Suprapubic skin (tissue), 4 donors: Measurements from ENCODE around the gene SGK2. TPM values are rescaled to one million over a fixed set of nuclear protein-coding genes. Genes with fewer than 3 reads are reported as not detected.
"Not testable (repeated sequence)": the region's sequence is repeated elsewhere in the genome, so short reads cannot be mapped to it uniquely, and the experiment has no call there.

ENCODE experiments used
- DNase-seq, 2 donors: peaks; one replicate each; pipeline ENCODE4 v3.0.0-alpha.2; 2019; ENCODE audit warnings: low spot score in 2 of 2
- H3K27ac ChIP-seq: fragments of 200-600 bp; sonication (generic); one replicate; pipeline ENCODE4 v1.5.1; 2019
- H3K27me3 ChIP-seq: fragments of 200-600 bp; sonication (generic); one replicate; pipeline ENCODE4 v1.5.1; 2019
- H3K36me3 ChIP-seq: fragments of 200-600 bp; sonication (generic); one replicate; pipeline ENCODE4 v1.5.1; 2019
- H3K4me1 ChIP-seq: fragments of 200-600 bp; sonication (generic); one replicate; pipeline ENCODE4 v1.5.1; 2019
- H3K4me3 ChIP-seq: fragments of 200-600 bp; sonication (generic); one replicate; pipeline ENCODE4 v1.5.1; 2019; ENCODE audit warnings: mild to moderate bottlenecking
- H3K9me3 ChIP-seq: fragments of 200-600 bp; sonication (generic); one replicate; pipeline ENCODE4 v1.5.1; 2019
- EP300 ChIP-seq: sonication (generic); formaldehyde crosslinking; IDR thresholded peaks from one replicate; pipeline ENCODE4 v1.6.1; 2017; ENCODE audit warnings: antibody characterized with exemption
- POLR2A ChIP-seq, 2 donors: fragments of 450-650 bp; IDR thresholded peaks; one replicate each; pipeline ENCODE4 v1.6.1; 2017; ENCODE audit warnings: antibody characterized with exemption in 2 of 2, mild to moderate bottlenecking in 2 of 2, moderate library complexity in 2 of 2
- POLR2AphosphoS5 ChIP-seq, 3 donors: sonication (generic); formaldehyde crosslinking; IDR thresholded peaks; one replicate each; pipeline ENCODE4 v1.6.1; 2017; ENCODE audit warnings: antibody characterized with exemption in 3 of 3
- WGBS: methylation state at CpG from one replicate; pipeline ENCODE4 v1.1.5; 2018; 5-methylcytosine and 5-hydroxymethylcytosine counted together
- total RNA-seq, 4 donors: library from RNA; depleted of rRNA; stranded (reverse); fragments of >200 nt; gene quantifications; one replicate each; pipeline ENCODE4 v1.1.0, GENCODE V29; 2016
- TF ChIP-seq, protein P1 (sequence below), 2 donors: fragments of 200-600 bp in 1 of 2; fragments of 450-650 bp in 1 of 2; sonication (generic) in 1 of 2; IDR thresholded peaks; one replicate each; pipeline ENCODE4 v1.5.1; 2016 to 2019; ENCODE audit warnings: antibody characterized with exemption in 2 of 2, mild to moderate bottlenecking in 1 of 2, moderate library complexity in 1 of 2

The SGK2 gene
- total RNA-seq, 4 donors from 2014 or later = 6.9 to 18.2 (median 13.0) TPM

DNA sequence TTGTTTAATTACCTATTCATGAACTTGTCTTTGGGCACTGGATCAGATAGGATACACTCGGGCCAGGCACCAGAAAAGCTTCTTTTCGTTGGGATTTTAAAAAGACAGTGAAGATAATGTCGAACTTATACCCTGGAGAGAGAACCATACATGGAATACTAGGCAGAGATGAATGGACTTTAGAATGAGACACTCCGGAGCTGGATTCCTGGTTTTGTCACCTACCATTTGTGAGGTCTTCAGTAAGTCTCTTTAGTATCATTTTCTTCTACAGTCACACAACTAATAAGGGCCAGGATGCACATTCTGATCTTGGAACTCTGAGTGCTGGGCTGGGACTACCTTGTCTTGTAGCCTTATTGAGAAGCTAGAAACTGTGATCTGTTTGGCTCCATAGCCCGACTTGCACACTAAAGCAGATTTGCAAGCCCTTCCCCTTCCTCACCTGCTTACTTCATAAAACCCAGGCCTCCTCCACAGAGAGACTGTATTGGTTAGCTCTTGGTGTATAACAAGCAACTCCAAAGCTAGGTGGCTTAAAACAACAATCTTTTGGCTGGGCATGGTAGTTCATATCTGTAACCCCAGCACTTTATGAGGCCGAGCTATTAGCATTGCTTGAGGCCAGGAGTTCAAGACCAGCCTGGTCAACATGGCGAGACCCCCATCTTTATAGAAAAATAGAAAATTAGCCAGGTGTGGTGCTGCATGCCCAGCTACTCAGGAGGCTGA lies 24.5 kb downstream of the SGK2 start:
- Histone ChIP-seq H3K9me3 (no peaks in the 10 kb centered on the region), H3K27ac (no peak overlapping the region), H3K27me3 (no peaks in the 10 kb centered on the region), H3K36me3 (no peaks in the 10 kb centered on the region), H3K4me1 (no peaks in the 10 kb centered on the region), H3K4me3 (no peak overlapping the region)
- 82% methylated on average over 7 of the region's 7 CpGs for WGBS
- TF ChIP-seq POLR2AphosphoS5 (IDR thresholded peaks at IDR 0.05) (no peak), POLR2A (IDR thresholded peaks at IDR 0.05) (no peak), EP300 (no peak)
- TF ChIP-seq, protein P1, sequence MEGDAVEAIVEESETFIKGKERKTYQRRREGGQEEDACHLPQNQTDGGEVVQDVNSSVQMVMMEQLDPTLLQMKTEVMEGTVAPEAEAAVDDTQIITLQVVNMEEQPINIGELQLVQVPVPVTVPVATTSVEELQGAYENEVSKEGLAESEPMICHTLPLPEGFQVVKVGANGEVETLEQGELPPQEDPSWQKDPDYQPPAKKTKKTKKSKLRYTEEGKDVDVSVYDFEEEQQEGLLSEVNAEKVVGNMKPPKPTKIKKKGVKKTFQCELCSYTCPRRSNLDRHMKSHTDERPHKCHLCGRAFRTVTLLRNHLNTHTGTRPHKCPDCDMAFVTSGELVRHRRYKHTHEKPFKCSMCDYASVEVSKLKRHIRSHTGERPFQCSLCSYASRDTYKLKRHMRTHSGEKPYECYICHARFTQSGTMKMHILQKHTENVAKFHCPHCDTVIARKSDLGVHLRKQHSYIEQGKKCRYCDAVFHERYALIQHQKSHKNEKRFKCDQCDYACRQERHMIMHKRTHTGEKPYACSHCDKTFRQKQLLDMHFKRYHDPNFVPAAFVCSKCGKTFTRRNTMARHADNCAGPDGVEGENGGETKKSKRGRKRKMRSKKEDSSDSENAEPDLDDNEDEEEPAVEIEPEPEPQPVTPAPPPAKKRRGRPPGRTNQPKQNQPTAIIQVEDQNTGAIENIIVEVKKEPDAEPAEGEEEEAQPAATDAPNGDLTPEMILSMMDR (IDR thresholded peaks at IDR 0.05) = no peak
- no peak for DNase-seq

DNA sequence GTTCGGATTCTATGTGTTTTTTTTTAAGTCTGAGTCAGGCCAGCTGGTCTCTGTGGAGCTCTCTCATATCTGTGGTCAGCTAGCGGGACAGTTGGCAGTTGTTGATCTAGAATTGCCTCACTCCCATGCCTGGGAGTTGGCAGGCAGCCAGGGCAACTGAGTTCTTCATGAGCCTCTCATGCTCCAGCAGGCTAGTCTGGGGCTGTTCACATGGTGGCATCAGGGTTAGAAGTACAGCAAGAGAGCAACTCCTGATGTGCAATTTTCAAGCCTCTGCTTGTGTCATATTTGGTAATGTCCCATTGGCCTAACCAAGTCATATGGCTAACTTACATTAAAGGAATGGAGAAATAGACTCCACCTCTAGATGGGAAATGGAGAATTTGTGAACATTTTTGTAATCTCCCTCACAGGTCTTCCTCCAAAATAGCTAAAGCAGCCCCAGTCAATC lies 25.2 kb downstream of the SGK2 start:
- Histone ChIP-seq H3K36me3 (no peaks in the 10 kb centered on the region), H3K4me1 (no peaks in the 10 kb centered on the region), H3K27me3 (no peaks in the 10 kb centered on the region), H3K4me3 (no peak overlapping the region), H3K9me3 (no peaks in the 10 kb centered on the region), H3K27ac (no peak overlapping the region)
- TF ChIP-seq, protein P1 (IDR thresholded peaks at IDR 0.05) = no peak
- no peak for TF ChIP-seq POLR2A (IDR thresholded peaks at IDR 0.05)
- TF ChIP-seq EP300 = no peak
- no peak for TF ChIP-seq POLR2AphosphoS5 (IDR thresholded peaks at IDR 0.05)
- DNase-seq = no peak
- WGBS = 52% methylated on average over 2 of the region's 2 CpGs

DNA sequence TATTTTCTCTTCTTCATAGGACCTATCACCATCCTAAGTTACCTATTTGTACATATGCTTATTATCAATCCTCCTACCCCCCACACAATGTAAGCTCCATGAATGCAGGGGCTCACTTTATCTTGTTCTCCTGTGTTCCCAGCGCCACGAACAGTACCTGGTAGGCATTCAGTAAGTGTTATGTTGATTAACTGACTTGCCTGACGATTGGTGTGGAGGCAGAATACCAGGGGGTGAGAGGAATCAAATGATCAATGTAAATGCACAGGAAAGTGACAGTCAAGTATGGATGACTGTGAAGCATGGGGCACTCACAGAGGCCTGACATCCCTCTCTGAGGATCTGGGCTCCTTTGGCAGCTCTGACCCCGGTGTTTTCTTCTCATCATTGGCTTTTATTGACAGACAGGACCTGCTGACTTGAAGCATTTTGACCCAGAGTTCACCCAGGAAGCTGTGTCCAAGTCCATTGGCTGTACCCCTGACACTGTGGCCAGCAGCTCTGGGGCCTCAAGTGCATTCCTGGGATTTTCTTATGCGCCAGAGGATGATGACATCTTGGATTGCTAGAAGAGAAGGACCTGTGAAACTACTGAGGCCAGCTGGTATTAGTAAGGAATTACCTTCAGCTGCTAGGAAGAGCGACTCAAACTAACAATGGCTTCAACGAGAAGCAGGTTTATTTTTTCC lies 25.8 kb downstream of the SGK2 start:
- Histone ChIP-seq H3K36me3 (no peaks in the 10 kb centered on the region), H3K27ac (no peak overlapping the region), H3K27me3 (no peaks in the 10 kb centered on the region), H3K9me3 (no peaks in the 10 kb centered on the region), H3K4me1 (no peaks in the 10 kb centered on the region), H3K4me3 (no peak overlapping the region)
- 84% methylated on average over 7 of the region's 7 CpGs for WGBS
- TF ChIP-seq, protein P1 (IDR thresholded peaks at IDR 0.05) = no peak
- TF ChIP-seq POLR2A (IDR thresholded peaks at IDR 0.05) = no peak
- no peak for TF ChIP-seq EP300
- TF ChIP-seq POLR2AphosphoS5 (IDR thresholded peaks at IDR 0.05) = no peak
- DNase-seq = no peak

DNA sequence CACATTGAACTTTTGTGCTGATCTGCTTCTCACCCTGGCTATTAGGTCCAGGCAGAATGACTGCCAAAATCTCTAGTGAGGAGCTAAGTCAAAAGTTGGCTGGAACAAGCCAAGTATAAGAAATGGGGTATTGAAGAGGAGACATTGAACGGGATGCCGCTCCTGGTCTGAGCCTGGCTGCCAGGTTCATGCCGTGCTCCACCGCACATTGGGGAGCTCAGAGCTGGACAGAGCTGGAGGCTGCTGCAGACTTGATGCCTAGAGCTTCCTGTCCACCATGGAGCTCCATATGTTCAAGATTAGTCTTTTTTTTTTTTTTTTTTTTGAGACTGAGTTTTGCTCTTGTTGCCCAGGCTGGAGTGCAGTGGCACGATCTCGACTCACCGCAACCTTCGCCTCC lies 27.8 kb downstream of the SGK2 start:
- Histone ChIP-seq H3K4me3 (no peak overlapping the region), H3K27ac (no peak overlapping the region), H3K36me3 (no peaks in the 10 kb centered on the region), H3K4me1 (peaks cover 12% of the 10 kb centered on the region), H3K9me3 (no peaks in the 10 kb centered on the region), H3K27me3 (no peaks in the 10 kb centered on the region)
- DNase-seq = no peak
- whole genome bisulfite sequencing = 80% methylated on average over 8 of the region's 8 CpGs
- TF ChIP-seq, protein P1 (IDR thresholded peaks at IDR 0.05) = no peak
- no peak for TF ChIP-seq POLR2AphosphoS5 (IDR thresholded peaks at IDR 0.05)
- no peak for TF ChIP-seq EP300
- TF ChIP-seq POLR2A (IDR thresholded peaks at IDR 0.05) = no peak

DNA sequence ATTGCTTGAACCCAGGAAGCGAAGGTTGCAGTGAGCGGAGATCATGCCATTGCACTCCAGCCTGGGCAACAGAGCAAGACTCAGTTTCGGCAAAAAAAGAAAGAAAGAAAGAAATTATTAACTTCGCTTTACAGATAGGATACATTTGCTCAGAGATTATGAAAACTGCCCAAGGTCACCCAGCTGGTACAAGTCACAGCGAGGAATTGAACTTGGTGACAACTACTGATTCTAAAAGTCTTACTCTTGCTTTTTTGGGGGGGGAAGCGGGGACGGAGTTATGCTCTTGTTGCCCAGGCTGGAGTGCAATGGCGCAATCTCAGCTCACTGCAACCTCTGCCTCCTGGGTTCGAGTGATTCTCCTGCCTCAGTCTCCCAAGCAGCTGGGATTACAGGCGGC lies 29.7 kb downstream of the SGK2 start:
- H3K9me3 ChIP-seq, H3K4me3 ChIP-seq, DNase-seq, H3K27ac ChIP-seq, H3K27me3 ChIP-seq, H3K36me3 ChIP-seq: not testable (repeated sequence)
- H3K4me1 ChIP-seq = peaks cover 17% of the 10 kb centered on the region
- WGBS = 94% methylated on average over 10 of the region's 10 CpGs
